ENCODE measurements around the gene GPR89A.
"Not testable (repeated sequence)": the region's sequence is repeated elsewhere in the genome, so short reads cannot be mapped to it uniquely, and the experiment has no call there.

The GPR89A gene

DNA sequence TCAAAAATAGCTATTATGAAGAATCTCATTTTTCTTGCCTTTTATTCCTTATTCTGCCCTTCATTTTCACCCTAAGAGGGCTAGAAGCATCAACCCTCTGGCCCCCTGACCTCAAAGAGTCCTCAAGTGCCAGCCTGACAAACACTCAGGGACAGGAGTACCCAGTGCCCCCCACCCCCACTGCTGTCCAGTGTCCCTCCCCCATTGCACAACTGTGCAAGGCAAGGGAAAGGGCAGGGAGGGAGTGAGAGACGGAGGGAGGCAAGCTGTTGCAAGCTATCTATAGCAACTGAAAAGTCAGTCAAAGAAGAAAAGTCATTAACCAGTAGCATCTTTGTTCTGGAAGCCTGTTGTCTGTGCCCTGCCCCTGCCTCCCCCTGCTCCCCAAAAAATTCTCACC is 78.3 kb downstream of the GPR89A start:
- WGBS (ENCODE audit: insufficient coverage), result no CpG with 5 or more reads among the region's 1 CpG
- peaks cover 0 to 15% (median 11%) of the 10 kb centered on the region in 4 experiments for H3K4me1 ChIP-seq (ENCODE audit: control extremely low read depth in 1 of 4, control insufficient read depth in 4 of 4, insufficient read depth in 4 of 4, low read length in 3 of 4)
- H3K4me3 ChIP-seq (ENCODE audit: control insufficient read depth in 1 of 7, extremely low read depth in 1 of 7, insufficient read depth in 4 of 7, low read depth in 2 of 7, low read length in 6 of 7); DNase-seq; H3K9me3 ChIP-seq (ENCODE audit: control extremely low read depth in 1 of 5, control insufficient read depth in 4 of 5, insufficient read depth in 2 of 5, low read depth in 1 of 5, low read length in 4 of 5); POLR2A ChIA-PET; H3K27me3 ChIP-seq (replicated peaks in 2 of 5; ENCODE audit: control insufficient read depth in 4 of 5, insufficient read depth in 5 of 5, low read length in 4 of 5); H3K36me3 ChIP-seq (ENCODE audit: control insufficient read depth in 4 of 4, insufficient read depth in 4 of 4, low read length in 3 of 4); CTCF ChIA-PET; H3K27ac ChIP-seq (ENCODE audit: insufficient read depth in 1 of 2, low read depth in 1 of 2, low read length in 2 of 2, poor library complexity in 1 of 2, severe bottlenecking in 2 of 2): not testable (repeated sequence)

DNA sequence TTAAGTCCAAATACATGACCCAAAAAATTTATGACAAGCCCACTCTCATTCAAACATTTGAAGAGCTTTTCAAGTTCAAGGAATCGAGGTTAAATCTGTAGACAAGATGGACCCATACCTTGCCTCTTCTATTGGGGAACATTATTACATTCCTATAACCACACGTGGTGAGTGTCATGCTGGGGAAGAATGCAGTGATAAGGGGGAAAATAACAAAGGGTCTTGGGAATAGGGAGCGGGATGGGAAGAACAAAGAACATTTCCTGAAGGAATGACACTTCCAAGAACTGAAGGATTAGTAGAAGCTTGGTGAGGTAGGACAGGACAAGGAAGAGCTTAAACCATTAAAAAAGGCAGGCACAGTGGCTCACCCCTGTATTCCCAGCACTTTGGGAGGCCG is 80.5 kb downstream of the GPR89A start:
- Histone ChIP-seq H3K9me3 (ENCODE audit: control extremely low read depth in 1 of 5, control insufficient read depth in 4 of 5, insufficient read depth in 2 of 5, low read depth in 1 of 5, low read length in 4 of 5) (no peaks in the 10 kb centered on the region), H3K27me3 (replicated peaks in 2 of 5; ENCODE audit: control insufficient read depth in 4 of 5, insufficient read depth in 5 of 5, low read length in 4 of 5) (no peaks in the 10 kb centered on the region), H3K27ac (ENCODE audit: insufficient read depth in 1 of 2, low read depth in 1 of 2, low read length in 2 of 2, poor library complexity in 1 of 2, severe bottlenecking in 2 of 2) (no peak overlapping the region), H3K4me1 (ENCODE audit: control extremely low read depth in 1 of 4, control insufficient read depth in 4 of 4, insufficient read depth in 4 of 4, low read length in 3 of 4) (peaks cover 0 to 16% (median 14%) of the 10 kb centered on the region in 4 experiments), H3K36me3 (ENCODE audit: control insufficient read depth in 4 of 4, insufficient read depth in 4 of 4, low read length in 3 of 4) (no peaks in the 10 kb centered on the region), H3K4me3 (ENCODE audit: control insufficient read depth in 1 of 7, extremely low read depth in 1 of 7, insufficient read depth in 4 of 7, low read depth in 2 of 7, low read length in 6 of 7) (no peak overlapping the region)
- ChIA-PET CTCF (no interaction called here), POLR2A (no interaction called here)
- DNase-seq, result no peak
- 100% methylated on average over 2 of the region's 4 CpGs for WGBS (ENCODE audit: insufficient coverage)

GRCh38 chr1:145688924-145689323 is 81.1 kb downstream of the GPR89A start:
- WGBS (ENCODE audit: insufficient coverage), result 92% methylated on average over 6 of the region's 6 CpGs
- CTCF ChIA-PET, result no interaction called here
- H3K27ac ChIP-seq (ENCODE audit: insufficient read depth in 1 of 2, low read depth in 1 of 2, low read length in 2 of 2, poor library complexity in 1 of 2, severe bottlenecking in 2 of 2), result no peak overlapping the region
- H3K9me3 ChIP-seq (ENCODE audit: control extremely low read depth in 1 of 5, control insufficient read depth in 4 of 5, insufficient read depth in 2 of 5, low read depth in 1 of 5, low read length in 4 of 5), result no peaks in the 10 kb centered on the region
- peaks cover 0 to 16% (median 14%) of the 10 kb centered on the region in 4 experiments for H3K4me1 ChIP-seq (ENCODE audit: control extremely low read depth in 1 of 4, control insufficient read depth in 4 of 4, insufficient read depth in 4 of 4, low read length in 3 of 4)
- POLR2A ChIA-PET, result no interaction called here
- DNase-seq, result no peak
- no peaks in the 10 kb centered on the region for H3K27me3 ChIP-seq (replicated peaks in 2 of 5; ENCODE audit: control insufficient read depth in 4 of 5, insufficient read depth in 5 of 5, low read length in 4 of 5)
- H3K36me3 ChIP-seq (ENCODE audit: control insufficient read depth in 4 of 4, insufficient read depth in 4 of 4, low read length in 3 of 4), result no peaks in the 10 kb centered on the region
- H3K4me3 ChIP-seq (ENCODE audit: control insufficient read depth in 1 of 7, extremely low read depth in 1 of 7, insufficient read depth in 4 of 7, low read depth in 2 of 7, low read length in 6 of 7), result no peak overlapping the region

GRCh38 chr1:145689922-145690321 is 82.1 kb downstream of the GPR89A start:
- H3K27me3 ChIP-seq (replicated peaks in 2 of 5; ENCODE audit: control insufficient read depth in 4 of 5, insufficient read depth in 5 of 5, low read length in 4 of 5), result no peaks in the 10 kb centered on the region
- peaks cover 0 to 16% (median 14%) of the 10 kb centered on the region in 4 experiments for H3K4me1 ChIP-seq (ENCODE audit: control extremely low read depth in 1 of 4, control insufficient read depth in 4 of 4, insufficient read depth in 4 of 4, low read length in 3 of 4)
- H3K27ac ChIP-seq (ENCODE audit: insufficient read depth in 1 of 2, low read depth in 1 of 2, low read length in 2 of 2, poor library complexity in 1 of 2, severe bottlenecking in 2 of 2), result peak overlapping the region in 1 of 2 experiments; percentile 22
- DNase-seq, result no peak
- H3K4me3 ChIP-seq (ENCODE audit: control insufficient read depth in 1 of 7, extremely low read depth in 1 of 7, insufficient read depth in 4 of 7, low read depth in 2 of 7, low read length in 6 of 7), result no peak overlapping the region
- ChIA-PET POLR2A (no interaction called here), CTCF (no interaction called here)
- 100% methylated on average over 6 of the region's 6 CpGs for WGBS (ENCODE audit: insufficient coverage)
- no peaks in the 10 kb centered on the region for H3K9me3 ChIP-seq (ENCODE audit: control extremely low read depth in 1 of 5, control insufficient read depth in 4 of 5, insufficient read depth in 2 of 5, low read depth in 1 of 5, low read length in 4 of 5)
- H3K36me3 ChIP-seq (ENCODE audit: control insufficient read depth in 4 of 4, insufficient read depth in 4 of 4, low read length in 3 of 4), result no peaks in the 10 kb centered on the region

- H3K27ac ChIP-seq (ENCODE audit: insufficient read depth in 1 of 2, low read depth in 1 of 2, low read length in 2 of 2, poor library complexity in 1 of 2, severe bottlenecking in 2 of 2), result no peak overlapping the region
- WGBS (ENCODE audit: insufficient coverage), result 80% methylated on average over 3 of the region's 5 CpGs
- ChIA-PET POLR2A (interaction anchor here (0.6 kb wide), 1 partner anchor 253 kb away, joined by 7 read pairs; no protein-coding TSS in a partner anchor), CTCF (no interaction called here)
- peaks cover 0 to 16% (median 14%) of the 10 kb centered on the region in 4 experiments for H3K4me1 ChIP-seq (ENCODE audit: control extremely low read depth in 1 of 4, control insufficient read depth in 4 of 4, insufficient read depth in 4 of 4, low read length in 3 of 4)
- H3K27me3 ChIP-seq (replicated peaks in 2 of 5; ENCODE audit: control insufficient read depth in 4 of 5, insufficient read depth in 5 of 5, low read length in 4 of 5), result no peaks in the 10 kb centered on the region
- DNase-seq, result peak; percentile 18 to 76 (median 66)
- no peak overlapping the region for H3K4me3 ChIP-seq (ENCODE audit: control insufficient read depth in 1 of 7, extremely low read depth in 1 of 7, insufficient read depth in 4 of 7, low read depth in 2 of 7, low read length in 6 of 7)
- no peaks in the 10 kb centered on the region for H3K36me3 ChIP-seq (ENCODE audit: control insufficient read depth in 4 of 4, insufficient read depth in 4 of 4, low read length in 3 of 4)
- no peaks in the 10 kb centered on the region for H3K9me3 ChIP-seq (ENCODE audit: control extremely low read depth in 1 of 5, control insufficient read depth in 4 of 5, insufficient read depth in 2 of 5, low read depth in 1 of 5, low read length in 4 of 5)
Measured at GRCh38 chr1:145690587-145691558, 83.1 kb downstream of the GPR89A start.

DNA sequence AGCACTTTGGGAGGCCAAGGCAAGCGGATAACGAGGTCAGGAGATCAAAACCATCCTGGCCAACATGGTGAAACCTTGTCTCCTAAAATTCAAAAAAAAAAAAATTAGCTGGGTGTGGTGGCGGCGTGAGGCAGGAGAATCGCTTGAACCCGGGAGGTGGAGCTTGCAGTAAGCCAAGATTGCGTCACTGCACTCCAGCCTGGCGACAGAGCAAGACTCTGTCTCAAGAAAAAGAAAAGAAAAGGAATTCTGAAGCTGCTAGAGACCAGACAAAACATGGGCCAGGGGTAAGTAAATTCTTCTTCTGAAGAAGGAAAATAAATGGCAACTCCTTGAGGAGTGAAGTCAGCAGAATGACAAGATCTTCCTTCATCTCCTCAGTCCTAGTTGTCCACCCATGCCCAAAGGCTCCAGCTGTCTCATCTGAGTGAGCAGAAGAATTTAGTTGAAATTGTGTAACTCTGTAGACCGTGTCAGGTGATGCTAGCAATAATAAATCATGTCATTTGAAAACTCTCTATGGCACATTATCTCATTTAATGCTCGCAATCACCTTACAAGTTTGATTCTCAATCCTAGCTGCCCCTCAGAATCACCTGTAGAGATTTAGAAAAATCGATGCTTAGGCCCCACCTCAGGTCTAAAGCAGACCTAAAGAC is 85.1 kb downstream of the GPR89A start:
- no peak for DNase-seq
- Histone ChIP-seq H3K27me3 (replicated peaks in 2 of 5; ENCODE audit: control insufficient read depth in 4 of 5, insufficient read depth in 5 of 5, low read length in 4 of 5) (no peaks in the 10 kb centered on the region), H3K4me1 (ENCODE audit: control extremely low read depth in 1 of 4, control insufficient read depth in 4 of 4, insufficient read depth in 4 of 4, low read length in 3 of 4) (peaks cover 0 to 25% (median 14%) of the 10 kb centered on the region in 4 experiments), H3K27ac (ENCODE audit: insufficient read depth in 1 of 2, low read depth in 1 of 2, low read length in 2 of 2, poor library complexity in 1 of 2, severe bottlenecking in 2 of 2) (no peak overlapping the region), H3K36me3 (ENCODE audit: control insufficient read depth in 4 of 4, insufficient read depth in 4 of 4, low read length in 3 of 4) (no peaks in the 10 kb centered on the region), H3K4me3 (ENCODE audit: control insufficient read depth in 1 of 7, extremely low read depth in 1 of 7, insufficient read depth in 4 of 7, low read depth in 2 of 7, low read length in 6 of 7) (no peak overlapping the region), H3K9me3 (ENCODE audit: control extremely low read depth in 1 of 5, control insufficient read depth in 4 of 5, insufficient read depth in 2 of 5, low read depth in 1 of 5, low read length in 4 of 5) (no peaks in the 10 kb centered on the region)
- CTCF ChIA-PET, result no interaction called here
- POLR2A ChIA-PET, result no interaction called here
- WGBS (ENCODE audit: insufficient coverage), result 95% methylated on average over 10 of the region's 11 CpGs
